Skeletal muscle cell (primary cell): ENCODE data around the gene DBNDD2.
A peak's percentile ranks its signal among the peaks of the same experiment; 100 is the strongest.

ENCODE experiments used
- DNase-seq: peaks from one replicate; pipeline ENCODE4 v3.0.0-alpha.2; 2010; ENCODE audit warnings: low read depth
- H3K4me3 ChIP-seq: 2 replicates; pipeline ENCODE4 v1.5.1; 2011; ENCODE audit warnings: low read depth, mild to moderate bottlenecking, control low read depth, low read length, moderate library complexity

DBNDD2 gene

DNA sequence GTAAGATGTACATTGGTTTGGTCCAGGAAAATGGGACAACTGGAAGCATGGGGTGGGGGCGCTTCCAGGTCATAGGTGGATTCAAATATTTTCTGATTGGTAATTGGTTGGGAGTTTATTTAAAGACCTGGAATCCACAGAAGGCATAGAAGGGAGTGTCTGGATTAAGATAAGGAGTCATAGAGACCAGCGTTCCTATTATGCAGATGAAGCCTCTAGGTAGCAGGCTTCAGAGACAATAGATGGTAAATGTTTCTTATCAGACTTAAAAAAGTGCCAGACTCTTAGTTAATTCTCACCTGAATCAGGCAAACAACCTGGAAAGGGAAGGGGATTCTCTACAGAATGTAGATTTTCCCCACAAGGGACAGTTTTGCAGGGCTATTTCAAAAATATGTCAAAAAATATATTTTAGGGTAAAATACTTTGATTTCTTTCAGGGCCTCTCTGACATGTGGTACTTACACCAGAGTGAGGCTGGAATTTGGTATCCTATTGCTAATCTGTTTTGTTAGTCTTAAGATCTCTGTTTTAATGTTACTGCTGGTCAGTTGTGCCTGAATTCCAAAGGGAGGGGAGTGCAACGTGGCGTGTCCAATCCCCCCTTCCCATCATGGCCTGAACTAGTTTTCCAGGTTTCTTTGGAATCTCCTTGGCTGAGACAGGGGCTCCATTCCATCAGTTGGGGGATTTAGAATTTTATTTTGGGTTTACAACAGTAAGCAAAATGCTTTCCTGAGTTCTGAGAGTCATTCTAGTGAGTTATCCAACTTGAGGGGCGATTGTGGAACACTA, 33.0 kb downstream of the DBNDD2 start:
- H3K4me3 ChIP-seq = no peak overlapping the region
- DNase-seq = no peak

DNA sequence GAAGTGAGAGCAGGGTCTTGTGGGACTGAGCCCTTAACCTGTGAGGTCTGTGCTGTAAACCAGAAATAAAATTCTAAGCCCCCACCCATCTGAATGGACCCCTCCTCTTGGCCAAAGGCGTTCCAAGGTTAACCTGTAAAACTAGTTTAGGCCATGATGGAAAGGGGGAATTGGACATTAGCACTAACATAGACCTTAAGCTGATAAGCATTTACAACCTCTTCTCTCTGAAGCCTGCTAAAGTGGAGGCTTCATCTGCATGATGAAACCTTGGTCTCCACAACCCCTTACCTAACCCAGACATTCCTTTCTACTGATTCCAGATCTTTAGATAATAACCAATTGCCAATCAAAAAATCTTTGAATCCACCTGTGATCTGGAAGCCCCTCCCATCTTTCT, 33.7 kb downstream of the DBNDD2 start:
- DNase-seq = no peak
- no peak overlapping the region for H3K4me3 ChIP-seq

DNA sequence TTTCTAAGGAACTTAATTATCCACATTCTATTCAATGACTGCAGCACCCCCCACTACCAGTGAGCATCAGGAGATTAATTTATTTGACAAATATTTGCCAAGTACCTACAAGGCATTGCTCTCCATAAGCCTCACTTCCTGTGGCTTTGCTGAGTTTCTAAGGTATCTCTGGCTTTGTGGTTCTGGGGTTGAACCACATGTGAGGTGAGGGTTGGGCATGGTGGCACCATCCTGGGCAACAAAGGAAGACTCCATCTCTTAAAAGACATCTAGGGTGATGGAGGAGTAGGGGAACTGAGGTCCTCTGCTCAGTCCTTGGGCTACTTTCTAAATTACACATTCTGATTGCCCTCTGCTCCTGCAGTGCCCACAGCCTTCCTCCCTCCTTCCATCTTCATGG, 36.0 kb downstream of the DBNDD2 start:
- H3K4me3 ChIP-seq = no peak overlapping the region
- no peak for DNase-seq

DNA sequence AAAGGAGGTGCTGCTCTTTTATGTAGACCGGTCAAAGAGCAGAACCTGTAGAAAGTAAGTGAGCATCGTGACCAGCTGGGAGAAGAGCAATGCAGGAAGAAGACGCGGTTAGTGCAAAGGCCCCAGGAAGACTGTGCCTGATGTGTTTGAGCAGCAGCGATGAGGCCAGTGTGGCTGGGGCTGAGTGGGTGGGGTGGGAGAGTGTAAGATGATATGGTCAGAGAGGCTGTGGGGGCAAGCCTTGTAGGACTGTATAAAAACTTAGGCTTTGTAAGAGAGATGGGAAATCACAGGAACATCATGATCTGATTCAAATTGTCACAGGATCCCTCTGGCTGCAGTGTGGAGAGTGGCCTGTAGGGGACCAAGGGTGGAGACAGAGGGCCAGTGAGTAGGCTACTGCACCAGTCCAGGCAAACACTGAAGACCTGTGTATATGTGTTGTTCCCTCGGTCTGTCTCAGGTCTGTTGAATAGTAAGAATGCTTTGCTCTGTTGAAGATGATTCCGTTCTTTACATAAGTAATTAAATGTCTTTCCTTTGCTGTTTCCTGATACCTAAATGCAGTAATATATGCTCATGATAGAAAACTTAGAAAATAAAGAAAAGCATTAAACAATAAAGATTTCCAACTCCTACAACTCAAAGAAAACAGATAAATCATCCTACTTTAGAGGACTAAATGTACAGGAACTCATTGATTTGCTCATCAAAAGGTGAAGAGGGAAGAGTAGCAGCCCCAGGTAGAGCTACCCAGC, 37.9 kb downstream of the DBNDD2 start:
- no peak for DNase-seq
- H3K4me3 ChIP-seq = no peak overlapping the region

DNA sequence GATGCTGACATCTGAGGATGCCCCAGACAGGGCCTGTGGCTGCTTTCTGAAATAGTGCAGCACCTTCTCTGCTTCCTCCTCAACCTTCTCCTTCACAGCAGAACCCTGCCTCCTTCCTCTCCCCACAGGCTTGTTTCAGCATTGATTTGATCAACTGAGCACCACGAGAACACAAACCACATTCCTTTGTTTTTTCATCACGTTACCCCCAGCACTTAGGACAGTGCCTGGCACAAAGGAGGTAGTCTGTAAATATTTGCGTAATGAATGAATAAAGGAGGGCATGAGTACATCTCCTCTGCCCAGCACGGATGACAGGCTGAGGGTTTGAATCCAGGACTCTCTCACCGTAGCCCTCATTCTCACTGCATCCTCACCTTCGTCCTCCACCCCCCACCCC, 40.2 kb downstream of the DBNDD2 start:
- no peak overlapping the region for H3K4me3 ChIP-seq
- DNase-seq = no peak

DNA sequence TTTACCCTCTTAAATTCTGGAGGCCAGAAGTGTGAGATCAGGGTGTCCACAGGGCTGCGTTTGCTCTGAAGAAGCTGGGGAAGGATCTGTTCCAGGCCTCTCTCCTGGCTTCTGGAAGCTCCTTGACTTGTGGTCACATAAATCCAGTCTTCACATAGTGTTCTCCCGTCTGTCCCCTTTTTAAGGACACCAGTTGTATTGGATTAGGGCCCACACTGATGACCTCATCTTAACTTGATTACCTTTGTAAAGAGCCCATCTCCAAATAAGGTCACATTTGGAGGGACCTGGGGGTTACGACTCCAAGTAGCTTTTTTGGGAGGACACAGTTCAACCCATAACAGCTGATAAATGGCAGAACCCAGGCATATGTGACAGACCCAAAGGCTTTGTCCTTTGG, 41.4 kb downstream of the DBNDD2 start:
- DNase-seq = no peak
- no peak overlapping the region for H3K4me3 ChIP-seq

DNA sequence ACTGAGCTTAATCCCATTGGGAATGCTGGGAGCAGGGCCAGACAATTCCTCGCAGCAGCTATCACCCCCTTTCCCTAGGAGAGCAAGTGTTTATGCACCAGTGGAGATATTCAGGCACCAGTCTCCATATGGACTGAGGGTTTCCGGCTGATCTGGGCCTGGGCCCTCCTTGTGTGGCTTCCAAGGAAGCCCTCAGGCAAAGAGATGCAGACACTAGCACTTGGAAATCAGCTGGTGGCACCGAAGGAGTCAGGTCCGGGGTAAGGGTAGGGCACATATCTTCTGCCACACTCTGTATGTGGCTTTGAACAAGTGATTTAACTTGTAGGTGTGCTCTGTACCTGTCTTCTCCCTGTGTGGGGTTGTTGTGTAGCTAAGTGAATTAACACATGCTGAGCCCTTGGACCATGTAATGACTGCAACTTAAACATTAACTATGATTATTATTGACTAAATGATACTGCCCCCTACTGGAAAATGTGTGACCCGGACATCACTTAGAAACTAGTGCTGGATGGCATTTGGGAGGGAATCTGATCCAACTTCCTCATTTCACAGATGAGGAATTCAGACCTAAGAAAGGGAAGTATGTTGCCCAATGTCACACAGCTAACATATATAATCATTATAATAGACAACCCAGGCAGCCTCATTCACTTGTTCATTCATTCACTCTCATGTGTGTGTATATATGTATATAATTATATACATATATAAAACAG, 42.2 kb downstream of the DBNDD2 start:
- DNase-seq = peak; percentile 18

DNA sequence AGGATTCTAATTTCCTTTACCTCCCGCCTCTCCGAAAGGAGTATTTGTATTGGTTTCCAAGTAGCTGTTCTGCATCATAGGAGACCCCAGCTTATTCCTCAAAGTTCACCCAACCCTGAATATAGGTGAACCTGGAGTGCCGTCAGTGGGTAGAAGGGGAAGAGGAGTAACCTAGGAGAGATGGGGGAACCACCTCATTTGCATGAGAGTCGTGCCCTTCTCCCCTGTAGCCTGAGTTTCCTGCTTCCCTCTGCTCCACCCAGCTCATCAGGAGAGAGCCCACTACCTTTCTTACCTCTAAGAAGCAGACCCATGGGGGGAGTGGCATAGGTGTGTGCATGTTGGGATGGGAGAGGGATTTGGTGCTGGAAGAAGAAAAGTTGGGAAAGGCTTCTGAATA, 44.1 kb downstream of the DBNDD2 start:
- no peak overlapping the region for H3K4me3 ChIP-seq

More for the DNA sequence above, 42.2 kb downstream of the DBNDD2 start:
- no peak overlapping the region for H3K4me3 ChIP-seq

DNA sequence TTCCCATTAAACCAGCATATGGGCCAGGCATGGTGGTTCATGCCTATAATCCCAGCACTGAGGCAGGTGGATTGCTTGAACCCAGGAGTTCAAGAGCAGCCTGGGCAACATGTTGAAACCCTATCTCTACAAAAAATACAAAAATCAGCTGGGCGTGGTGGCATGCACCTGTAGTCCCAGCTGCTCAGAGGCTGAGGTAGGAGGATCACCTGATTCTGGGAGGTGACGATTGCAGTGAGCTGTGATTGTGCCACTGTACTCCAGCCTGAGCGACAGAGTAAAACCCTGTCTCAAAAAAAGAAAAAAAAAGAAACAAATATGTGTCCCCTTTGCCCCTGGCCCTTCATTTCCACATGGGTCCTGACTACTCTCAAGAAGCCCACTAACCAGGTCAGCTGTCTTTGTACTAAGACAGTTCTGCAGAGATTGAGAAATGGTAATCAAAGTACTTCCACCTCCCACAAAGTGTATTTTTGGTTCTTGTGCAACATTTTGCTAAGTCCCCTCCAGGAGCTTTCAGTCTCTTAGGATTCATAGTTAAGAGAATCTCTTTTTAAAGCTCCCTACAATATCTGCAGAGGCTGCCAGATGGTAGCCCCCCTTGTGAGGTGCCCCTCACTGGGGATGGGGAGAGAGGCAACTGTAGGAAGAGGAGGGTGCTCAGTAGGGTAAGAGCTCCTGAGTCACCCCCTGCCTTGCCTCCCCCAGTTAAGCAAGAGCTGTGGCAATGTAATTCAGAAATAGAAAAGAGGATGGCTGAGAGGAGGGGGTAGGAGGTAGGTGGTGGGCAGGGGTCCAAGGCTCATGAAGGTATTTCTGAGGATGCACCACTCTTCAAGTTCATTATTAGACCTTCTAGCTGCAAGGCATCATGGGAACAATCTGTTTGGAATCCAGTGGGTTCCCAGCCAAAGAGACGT, 44.9 kb downstream of the DBNDD2 start:
- H3K4me3 ChIP-seq = no peak overlapping the region
- no peak for DNase-seq

More for the DNA sequence above, 44.1 kb downstream of the DBNDD2 start:
- DNase-seq = no peak

DNA sequence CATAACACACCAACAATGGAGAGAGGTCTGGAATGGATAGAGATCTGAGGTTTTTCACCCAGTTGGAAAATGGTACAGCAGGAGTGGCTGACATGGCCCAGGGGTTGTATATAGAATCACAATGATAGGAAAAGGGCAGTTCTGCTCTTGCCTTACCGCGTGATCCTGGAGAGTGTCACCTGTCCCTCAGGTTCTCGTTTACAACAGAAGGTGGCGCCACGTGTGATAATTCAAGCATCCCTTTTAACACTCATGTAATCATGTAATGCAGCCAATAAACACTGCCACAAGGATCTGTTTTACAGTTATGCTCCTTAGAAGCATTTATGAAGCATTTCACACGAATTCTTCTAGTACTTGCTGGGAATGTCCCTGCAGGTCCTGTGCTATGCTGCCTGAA, 48.5 kb downstream of the DBNDD2 start:
- DNase-seq = no peak
- no peak overlapping the region for H3K4me3 ChIP-seq

DNA sequence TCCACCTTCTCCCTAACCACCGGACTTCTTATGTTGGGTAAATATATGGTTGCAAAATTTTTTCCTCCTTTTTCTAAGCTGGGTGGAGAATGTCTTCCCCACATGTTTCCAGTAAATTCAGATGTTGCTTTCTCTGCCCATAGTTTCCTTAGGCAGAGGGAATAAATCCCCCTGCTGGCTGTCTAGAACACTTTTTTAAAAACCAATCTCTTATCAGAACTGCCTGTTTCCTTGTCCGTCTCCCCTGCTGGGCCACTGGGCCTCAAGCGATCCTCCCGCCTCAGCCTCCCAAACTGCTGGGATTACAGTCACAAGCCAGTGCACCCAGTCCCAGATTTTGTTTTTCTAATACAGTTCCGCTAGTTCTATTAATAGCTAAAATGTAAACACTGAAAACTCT, 51.5 kb downstream of the DBNDD2 start:
- DNase-seq = no peak
- no peak overlapping the region for H3K4me3 ChIP-seq
